SW480 (cell line): ENCODE results near the gene HELZ2.
"Not testable (repeated sequence)": the region's sequence is repeated elsewhere in the genome, so short reads cannot be mapped to it uniquely, and the experiment has no call there.

Experiments
- DNase-seq: peaks from one replicate; pipeline ENCODE4 v3.0.0-alpha.2; 2016; ENCODE audit warnings: low spot score

Gene HELZ2, protein sequence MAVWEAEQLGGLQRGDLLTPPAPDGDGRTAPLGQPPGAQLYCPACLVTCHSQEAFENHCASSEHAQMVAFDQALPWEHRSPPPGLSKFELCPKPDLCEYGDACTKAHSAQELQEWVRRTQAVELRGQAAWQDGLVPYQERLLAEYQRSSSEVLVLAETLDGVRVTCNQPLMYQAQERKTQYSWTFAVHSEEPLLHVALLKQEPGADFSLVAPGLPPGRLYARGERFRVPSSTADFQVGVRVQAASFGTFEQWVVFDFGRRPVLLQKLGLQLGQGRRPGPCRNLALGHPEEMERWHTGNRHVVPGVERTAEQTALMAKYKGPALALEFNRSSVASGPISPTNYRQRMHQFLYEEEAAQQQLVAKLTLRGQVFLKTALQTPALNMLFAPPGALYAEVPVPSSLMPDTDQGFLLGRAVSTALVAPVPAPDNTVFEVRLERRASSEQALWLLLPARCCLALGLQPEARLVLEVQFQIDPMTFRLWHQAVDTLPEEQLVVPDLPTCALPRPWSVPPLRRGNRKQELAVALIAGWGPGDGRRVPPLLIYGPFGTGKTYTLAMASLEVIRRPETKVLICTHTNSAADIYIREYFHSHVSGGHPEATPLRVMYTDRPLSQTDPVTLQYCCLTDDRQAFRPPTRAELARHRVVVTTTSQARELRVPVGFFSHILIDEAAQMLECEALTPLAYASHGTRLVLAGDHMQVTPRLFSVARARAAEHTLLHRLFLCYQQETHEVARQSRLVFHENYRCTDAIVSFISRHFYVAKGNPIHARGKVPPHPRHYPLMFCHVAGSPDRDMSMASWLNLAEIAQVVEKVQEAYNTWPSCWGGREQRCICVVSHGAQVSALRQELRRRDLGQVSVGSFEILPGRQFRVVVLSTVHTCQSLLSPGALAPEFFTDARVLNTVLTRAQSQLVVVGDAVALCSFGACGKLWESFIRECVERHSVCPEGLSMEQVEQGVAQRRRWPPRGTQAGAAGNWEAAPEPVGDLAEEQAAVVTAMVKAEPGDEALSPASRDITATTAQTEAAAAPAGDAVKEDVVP (N-terminal part only)

DNA sequence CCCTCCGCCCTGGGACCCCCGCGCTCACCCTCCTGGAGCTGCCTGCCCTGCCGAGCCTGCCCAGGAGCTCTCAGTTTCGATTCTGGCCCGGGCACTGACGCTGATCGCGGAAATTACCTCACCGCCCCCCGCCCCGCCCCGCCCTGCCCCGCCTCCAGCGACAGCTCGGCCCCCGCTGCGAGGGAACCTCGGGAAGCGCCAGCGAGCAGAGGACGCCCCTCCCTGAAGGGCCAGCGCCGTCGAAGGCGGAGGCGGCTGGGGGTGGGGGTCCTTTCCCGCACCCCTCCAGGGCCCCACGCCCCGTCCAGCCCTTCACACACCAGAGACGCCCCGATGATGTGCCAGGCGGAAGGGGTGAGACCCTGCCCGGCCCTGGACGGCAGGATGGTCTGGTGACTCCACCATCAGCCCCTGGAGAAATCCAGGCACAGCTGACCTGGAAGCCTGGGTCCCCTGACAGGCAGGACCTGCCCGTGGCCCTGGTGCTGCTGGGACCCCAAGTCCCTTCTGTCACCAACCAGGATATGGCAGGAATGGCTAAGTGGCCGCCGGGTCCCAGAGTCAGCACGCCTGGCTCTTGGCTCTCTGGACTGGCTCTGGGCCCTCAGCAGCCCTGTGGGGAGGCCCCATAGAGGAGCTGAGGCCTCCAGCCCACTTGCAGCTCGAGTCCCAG lies at the start of gene HELZ2:
HELZ2 (minus strand) TSS at position 84 of the 673 bp plus-strand sequence. CDS start 1,854 bp downstream, outside the sequence.
- peak; percentile 69 for DNase-seq

DNA sequence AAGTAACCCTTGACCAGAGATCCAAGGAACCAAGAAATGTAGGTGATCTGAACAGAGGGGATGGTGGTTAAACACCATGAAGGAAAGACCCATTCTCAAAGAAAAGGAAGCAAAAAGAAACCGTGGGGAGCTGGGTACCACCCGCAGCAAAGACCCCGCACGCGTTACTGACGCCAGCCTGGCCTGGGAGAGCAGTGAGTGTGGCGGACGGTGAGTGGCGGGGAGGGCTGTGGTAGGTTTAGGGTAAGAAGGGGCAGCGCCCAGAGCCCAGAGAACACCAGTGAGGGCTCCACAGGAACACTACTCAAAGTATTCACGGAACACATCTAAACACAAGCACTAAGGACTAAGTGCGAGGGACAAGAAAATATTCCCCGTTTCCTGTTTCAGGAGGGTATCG lies 48.7 kb upstream of the HELZ2 start:
- no peak for DNase-seq

DNA sequence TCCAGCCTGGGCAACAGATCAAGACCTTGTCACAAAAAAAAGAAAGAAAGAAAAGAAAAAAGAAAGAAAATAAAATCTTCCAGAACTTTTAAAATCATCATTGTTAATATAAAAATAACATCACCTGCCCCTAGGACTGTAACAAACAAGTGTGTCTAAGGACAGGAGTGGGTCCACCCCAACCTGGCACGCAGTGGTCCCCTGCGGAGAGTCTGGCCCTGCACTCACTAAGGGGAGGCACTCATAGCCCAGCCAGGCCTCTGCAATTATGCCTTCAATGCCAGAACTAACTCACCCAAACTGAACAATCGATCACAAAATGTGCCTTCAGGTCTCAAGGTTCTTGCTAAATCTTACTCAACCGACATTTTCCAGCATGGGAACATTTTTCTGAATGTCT lies 48.1 kb upstream of the HELZ2 start:
- no peak for DNase-seq

DNA sequence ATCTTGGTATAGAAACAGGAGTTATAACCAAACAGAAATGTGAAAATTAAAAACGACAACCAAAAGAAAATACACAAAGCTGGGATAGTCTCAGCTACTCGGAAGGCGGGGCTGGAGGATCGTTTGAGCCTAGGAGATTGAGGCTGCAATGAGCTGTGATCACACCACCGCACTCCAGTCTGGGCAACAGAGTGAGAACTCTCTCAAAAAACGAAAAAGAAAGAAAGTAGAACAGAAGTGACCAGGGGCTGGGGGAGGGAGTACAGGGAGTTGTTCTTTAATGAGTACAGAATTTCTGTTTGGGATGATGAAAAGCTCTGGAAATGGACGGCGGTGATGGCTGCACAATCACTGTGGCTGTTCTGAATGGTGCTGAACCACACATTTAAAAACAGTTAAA lies 47.0 kb upstream of the HELZ2 start:
- no peak for DNase-seq

DNA sequence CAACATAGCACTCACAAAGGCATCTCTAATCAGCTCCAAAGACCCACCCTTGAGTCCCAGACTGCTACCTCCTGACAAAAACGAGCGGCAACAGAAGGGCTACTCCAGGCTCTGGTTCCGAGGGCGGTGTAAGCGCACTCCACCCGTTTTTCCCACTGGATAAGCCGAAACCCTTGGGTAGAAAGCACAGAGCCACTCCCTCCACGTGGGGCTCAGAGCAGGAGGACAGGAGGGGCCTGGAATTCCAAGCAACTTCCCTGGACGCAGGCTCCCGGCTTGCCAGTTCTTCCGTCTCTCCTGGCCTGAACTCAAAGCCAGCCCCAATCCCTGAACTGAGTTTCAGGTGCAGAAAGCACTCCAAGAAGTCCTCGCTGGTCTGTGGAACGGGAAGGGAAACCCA lies 45.5 kb upstream of the HELZ2 start:
- no peak for DNase-seq

DNA sequence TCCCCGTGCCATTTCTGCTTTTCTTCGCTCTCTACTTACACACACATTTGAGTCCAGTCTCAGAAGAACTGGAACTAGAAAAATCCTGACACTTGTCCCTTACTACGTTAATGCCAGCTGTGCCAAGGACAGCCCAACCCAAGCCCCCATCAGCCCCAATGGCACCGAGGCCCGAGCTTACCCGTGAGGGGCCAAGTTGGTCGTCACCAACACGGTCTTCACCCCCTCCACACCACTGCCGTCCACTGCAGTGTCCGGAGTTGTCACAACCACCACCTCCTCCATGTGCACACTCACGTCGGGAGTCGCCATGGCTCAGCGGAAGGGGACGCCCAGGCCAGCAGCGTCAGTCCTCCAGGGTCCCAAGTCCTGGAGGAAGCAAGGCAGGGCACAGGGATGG lies 45.0 kb upstream of the HELZ2 start:
- DNase-seq = no peak

DNA sequence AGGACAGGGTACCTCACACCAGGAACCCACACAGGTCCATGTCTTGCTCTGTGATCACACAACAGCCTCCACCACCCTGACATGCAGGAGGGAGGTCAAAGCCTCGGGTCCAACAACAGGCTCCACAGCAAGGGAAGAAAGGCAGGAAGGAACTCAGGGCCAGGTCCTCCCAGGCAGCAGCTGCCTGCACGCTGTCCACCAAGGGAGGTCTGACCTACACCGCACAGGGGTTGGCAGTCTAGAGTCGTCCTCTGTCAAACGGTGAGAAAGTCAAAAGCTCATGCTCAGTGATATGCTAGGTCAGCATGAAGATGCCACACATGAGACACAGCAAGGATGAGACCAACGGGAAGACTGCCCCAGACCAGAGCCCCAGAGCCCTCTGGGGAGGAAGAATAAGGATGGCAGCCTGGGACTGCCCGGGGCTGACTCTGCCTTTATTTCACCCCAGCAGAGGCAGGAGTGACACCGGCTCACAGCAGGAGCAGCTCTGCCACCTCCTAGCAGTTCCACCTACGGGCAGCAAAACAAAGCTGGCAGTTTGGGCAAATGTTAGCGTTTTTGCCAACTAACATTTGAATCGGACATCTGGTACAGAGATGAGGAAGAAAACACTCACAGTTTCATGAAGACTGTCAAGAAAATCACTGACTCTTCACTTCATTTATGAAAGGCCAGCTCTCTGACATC lies 44.4 kb upstream of the HELZ2 start:
- no peak for DNase-seq

DNA sequence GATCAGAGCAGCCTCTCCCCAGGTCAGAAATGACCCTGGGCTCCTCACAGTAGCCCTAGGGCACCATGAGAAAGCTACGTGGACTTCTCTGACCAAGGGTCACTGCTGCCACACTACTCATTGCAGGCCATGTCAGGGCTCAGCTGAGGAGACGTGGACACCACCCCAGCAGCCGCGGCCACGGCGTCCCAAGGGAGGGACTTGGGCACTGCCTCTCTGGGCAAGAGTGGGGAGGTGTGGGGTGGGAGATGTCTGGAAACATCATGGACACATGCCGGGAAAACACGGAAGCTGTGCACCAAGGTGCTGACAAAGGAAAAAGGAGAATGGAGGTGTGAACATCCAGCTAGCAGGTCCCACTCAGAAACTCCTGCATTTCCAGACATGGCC lies 43.8 kb upstream of the HELZ2 start:
- no peak for DNase-seq

DNA sequence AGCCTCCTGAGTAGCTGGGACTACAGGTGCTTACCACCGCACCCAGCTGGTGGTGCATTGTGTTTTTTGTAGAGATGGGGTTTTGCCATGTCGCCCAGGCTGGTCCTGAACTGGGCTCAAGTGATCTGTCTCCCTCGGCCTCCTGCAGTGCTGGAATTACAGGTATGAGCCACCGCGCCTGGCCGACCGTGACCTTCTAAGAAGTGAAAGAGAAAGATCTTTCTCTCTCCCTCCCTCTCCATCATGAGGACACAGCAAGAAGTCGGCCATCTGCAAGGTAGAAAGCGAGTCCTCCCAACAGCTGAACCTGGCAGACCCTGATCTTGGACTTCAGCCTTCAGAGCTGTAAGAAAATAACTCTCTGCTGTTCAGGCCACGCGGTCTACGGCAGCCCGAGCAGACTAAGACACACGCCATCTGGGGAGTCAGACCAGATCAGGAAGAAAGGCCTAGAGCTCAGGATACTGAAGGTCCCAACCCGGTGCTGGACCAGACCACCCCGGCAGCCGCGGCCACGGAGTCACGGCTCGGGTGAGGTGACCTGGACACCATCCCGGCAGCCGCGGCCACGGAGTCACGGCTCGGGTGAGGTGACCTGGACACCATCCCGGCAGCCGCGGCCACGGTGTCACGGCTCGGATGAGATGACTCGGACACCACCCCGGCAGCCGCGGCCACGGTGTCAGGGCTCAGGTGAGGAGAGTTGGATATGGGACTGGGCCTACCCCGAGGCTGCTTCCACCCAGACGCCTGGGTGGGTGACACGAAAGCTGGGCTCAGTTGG lies 43.2 kb upstream of the HELZ2 start:
- no peak for DNase-seq

DNA sequence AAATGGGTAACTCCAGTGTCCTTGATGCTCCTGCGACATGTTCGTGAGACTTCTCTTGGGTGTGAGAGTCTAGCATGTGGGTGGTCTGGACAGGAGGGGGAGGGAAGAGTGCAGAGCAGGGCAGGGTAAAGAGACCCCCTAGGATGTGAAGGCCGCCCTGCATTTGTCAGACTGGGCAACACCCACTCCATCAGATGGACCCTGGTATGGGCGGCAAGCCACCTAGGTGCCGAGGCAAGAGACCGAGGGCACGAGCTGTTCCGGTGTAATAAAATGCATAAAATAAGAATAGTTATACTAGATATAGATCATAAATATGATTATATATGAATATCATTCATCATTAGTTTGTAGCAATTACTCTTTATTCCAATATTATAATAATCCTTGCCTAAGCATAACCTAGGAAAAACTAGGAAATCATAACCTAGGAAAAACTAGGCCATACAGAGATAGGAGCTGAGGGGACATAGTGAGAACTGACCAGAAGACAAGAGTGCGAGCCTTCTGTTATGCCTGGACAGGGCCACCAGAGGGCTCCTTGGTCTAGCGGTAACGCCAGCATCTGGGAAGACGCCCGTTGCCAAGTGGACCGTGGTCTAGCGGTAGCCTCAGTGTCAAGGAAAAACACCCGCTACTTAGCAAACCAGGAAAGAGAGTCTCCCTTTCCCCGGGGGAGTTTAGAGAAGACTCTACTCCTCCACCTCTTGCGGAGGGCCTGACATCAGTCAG lies 40.0 kb upstream of the HELZ2 start:
- not testable (repeated sequence) for DNase-seq

DNA sequence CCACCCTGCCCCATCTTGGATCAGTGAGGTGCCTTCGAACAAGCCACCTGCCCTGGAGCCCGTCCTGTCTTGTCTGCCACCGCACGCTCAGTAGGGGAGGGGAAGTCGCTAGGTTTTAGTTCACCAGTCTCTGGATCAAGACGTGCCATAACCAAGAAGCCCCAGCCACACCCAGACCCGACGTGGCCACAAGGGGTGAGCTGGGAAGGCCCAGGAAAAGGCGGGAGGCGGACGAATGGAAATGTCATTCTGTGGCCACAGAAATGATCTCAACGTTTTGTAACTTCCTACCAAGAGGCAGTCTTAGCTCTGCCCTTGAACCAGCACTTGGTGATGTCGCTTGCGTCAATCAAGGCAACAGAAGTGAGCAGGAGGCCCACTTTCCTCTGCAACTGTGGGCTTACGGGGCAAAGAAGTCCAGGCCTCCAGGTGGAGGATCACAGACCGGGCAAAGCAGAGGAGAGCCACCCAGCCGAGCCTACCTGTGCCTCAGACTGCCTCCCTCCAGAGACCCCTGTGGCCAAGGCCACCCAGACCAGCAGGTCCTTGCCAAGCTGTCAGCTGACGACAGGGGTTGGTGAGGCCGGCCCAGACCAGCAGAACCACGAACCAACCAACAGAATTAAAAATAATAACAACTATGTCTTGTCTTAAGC lies 38.4 kb upstream of the HELZ2 start:
- no peak for DNase-seq

DNA sequence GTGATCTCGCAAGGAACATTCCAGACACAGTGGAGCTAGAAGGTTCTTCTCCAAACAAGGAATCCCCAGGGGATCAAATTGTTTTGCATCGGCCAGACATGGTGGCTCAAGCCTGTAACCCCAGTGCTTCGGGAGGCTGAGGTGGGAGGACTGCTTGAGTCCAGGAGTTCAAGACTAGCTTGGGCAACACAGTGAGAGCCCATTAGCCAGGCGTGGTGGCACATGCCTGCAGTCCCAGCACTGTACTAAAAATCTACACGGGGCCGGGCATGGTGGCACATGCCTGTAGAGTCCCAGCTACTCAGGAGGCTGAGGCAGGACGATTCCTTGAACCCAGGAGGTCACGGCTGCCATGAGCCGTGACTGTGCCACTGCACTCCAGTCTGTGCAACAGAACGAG lies 37.6 kb upstream of the HELZ2 start:
- DNase-seq = no peak

DNA sequence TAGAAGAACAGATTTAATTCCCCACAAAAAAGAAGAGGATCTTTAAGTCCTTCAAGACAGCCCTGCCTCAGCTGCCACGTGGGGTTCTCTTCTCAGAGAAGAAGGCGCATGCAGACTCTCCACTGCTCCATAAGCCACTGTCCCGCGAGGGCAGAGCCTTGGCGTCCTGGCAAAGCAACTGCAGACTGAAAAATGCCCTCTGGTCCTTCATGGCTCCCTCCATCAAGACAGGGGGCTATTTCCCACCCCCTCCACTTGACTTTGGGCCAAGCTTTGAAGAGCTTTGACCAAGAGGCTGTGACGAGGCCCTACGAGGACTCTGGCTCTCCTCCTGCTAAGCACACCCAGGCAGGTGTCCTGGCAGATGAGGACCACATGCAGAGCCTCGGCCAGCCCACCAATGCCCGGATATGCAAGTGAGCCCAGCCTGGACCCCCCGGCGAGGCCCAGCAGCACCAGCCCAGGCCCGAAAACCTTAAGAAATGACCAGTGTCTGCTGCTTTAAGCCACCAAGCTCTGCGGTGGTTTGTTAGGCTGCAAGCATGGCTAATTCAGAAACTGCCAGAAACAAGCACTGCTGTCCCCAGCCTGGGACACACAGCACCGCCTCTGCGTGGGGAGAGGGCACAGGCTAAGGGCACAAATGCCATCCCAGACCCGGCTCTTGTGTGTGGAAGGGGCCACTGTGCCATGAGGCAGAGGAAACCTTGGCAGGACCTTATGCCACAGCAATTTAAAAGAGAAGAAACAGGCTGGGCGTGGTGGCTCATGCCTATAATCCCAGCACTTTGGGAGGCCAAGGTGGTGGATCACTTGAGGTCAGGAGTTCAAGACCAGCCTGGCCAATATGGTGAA lies 36.8 kb upstream of the HELZ2 start:
- DNase-seq = no peak

DNA sequence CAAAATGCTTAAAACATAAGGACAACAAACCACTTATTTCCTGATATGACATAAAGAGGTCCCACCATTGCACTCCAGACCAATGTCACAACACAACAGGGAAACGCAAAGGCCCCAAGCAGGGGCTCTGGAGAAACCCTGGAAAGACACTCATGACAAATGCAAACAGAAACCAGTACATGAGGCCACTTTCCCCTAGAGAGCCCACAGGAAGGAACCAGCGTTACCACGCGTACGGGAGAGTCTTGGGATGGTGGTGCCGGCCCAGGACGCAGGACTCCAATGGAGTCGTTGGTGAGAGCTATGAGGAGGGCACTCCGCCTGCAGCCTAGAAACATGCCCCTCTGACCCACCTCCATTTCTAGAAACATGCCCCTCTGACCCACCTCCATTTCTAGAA lies 32.6 kb upstream of the HELZ2 start:
- no peak for DNase-seq

DNA sequence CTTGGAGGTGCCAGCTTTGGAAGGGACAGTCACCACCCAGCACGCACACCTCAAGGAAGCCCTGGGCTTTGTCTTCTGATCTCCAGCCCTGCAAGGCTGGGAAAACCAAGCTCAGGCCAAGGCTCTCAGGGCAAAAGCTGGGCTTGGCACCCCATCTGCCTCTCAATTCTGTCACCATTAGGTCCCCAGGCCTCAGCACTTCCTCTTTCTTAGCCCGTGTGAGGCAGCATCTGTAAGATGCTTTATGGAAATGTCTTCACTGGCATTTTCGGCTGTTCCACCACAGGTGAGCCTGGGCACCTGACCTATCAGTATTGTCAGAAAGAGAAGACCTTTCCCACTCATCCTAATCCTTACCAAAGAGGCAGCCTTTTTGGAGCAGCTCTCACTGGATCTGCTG lies 28.3 kb upstream of the HELZ2 start:
- no peak for DNase-seq

DNA sequence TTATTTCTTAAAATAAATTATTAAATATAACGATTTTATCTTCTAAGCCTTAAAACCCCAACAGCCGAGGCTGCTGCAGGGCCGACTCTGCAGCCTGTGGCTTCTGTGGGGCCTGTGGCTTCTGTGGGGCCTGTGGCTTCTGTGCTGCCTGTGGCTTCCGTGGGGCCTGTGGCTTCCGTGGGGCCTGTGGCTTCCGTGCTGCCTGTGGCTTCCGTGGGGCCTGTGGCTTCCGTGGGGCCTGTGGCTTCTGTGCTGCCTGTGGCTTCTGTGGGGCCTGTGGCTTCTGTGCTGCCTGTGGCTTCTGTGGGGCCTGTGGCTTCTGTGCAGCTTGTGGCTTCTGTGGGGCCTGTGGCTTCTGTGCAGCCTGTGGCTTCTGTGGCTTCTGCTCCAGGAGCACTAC lies 27.6 kb upstream of the HELZ2 start:
- not testable (repeated sequence) for DNase-seq

DNA sequence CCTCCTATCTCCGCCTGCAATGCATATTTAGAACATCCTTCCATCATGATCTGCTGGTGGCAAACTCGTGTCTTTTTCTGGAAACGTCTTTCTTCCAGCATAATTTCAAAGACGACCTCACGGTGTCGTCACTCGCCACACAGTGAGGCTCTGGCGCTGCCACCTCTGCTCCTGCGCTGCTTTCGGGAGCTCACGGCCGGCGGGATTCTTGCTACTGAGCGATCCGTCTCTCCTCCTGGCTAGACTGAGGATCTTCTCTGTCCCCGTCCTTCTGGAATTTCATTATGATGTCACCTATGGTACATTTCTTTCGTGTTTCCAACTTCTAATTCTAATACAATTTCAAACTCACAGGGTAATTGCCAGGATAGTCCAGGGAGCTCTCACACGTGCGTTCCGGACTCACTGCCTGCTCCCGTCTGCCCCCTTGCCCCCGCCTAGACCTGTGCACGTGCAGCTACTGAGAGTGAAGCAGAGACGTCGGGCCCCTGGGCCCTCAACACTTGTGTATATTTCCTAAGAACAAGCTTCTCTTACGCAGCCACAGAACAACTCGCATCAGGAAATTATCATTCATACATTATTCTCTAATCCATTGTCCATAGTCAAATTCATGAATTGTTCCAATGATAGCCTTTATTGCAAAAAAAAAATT lies 25.5 kb upstream of the HELZ2 start:
- DNase-seq = no peak
